Frontal cortex (tissue), 4 donors: ENCODE measurements around the gene ZNF385C. TPM values are rescaled to one million over a fixed set of nuclear protein-coding genes. Genes with fewer than 3 reads are reported as not detected.

Source experiments
- DNase-seq, 2 donors: peaks; one replicate each; pipeline ENCODE4 v3.0.0; 2012; ENCODE audit warnings: low spot score in 2 of 2
- FAIRE-seq: peaks from 2 replicates; lab custom pipeline; 2012; peaks lifted over from hg19 to GRCh38; lab: Jason Lieb, UNC
- total RNA-seq: library from RNA; depleted of rRNA; stranded (reverse); fragments of >200 nt; gene quantifications from one replicate; pipeline ENCODE4 v1.2.3, GENCODE V29; 2014
- donor health status: control.
- donor health status: control.
- donor health status: control.

ZNF385C gene
- total RNA-seq, 1 donor from 2014 or later = 0.41 TPM

DNA sequence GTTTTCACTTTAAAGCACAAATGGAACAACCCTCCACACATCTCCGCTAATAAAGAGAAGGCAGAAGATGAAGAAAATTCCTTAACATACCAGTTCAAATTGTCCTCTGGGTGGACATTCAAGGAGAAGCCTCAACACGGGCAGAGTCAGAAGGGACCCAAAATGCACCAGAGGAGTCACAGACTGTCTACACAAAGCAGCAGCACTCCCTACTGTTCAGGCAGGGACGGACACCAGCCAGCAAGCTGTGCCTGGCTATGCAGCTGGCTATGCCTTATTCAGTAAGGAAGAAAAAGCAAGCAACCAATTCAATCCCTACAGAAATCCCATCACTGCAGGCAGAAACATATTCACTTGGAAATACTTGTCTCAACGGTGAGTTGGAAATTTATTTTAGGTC is 89.1 kb downstream of the ZNF385C start:
- no peak for DNase-seq
- no peak for FAIRE-seq

DNA sequence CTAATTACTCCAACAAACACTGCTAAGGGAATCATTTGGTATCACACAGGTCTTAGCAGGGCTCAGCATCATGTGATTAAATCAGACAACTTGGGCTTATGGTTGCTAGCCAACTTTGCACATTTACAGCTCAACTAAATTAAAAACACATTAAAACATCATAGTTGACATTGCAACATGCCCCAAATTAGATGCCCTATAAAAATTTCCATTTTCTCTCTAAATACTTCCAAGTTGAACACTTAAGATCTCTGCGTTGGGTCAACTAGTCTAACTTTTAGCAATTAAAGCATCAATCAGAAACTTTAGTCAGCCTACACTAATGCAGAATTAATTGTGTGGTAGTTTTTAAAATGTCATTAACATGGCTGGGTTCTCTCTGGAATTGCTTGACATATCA is 93.1 kb downstream of the ZNF385C start:
- DNase-seq = no peak
- no peak for FAIRE-seq

DNA sequence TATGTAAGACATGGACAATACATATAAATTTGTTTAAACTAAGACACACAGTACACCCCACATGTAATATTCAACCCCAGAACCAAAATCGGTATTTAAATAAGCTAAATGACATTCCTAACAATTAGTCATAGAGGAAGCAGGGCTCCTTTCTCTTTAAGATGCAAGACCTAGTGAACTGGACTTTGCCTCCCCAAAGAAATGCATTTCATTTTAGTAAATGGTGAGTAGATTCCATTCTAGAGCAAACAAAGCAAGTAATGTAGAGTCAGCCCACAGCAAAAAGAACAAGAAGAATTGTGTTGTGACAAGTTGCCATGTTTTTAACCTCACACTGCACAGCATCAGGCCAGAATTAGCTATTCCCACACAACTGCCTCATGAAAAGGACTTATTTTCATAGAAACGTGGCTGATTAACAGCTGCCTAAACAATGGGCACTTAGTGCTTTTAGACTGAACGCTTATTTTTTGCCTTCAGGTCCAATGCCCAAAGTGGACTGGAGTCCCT is 95.4 kb downstream of the ZNF385C start:
- DNase-seq (no peak), FAIRE-seq (no peak)

DNA sequence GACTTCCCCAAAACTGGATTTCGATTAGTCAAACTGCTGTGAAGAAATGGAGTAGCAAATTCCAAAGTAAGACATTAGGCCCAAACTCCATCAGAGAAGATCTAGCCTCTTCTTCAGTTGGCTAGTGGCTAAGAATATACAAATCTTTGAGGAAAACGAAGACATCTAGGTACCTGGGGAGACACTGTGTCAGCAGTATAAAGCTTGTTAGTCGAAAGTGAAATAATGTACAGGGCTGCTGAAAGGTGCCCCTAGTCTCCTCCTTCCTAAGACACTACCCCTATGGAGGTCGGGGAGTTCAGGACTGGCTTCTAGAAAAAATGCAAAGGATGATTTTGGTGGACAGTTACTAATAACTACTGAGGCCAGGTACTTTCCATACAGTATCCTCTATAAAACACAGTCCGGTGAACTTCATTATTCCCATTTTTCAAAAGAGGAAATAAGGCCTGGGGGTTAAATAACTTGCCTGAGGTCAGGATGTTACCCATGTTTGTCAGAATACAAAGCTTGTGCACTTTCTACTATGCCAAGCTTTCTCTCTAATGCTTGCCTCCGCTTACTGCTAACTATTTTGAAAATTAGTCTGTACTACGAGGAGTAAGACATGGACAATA is 96.0 kb downstream of the ZNF385C start:
- FAIRE-seq (no peak), DNase-seq (no peak)

DNA sequence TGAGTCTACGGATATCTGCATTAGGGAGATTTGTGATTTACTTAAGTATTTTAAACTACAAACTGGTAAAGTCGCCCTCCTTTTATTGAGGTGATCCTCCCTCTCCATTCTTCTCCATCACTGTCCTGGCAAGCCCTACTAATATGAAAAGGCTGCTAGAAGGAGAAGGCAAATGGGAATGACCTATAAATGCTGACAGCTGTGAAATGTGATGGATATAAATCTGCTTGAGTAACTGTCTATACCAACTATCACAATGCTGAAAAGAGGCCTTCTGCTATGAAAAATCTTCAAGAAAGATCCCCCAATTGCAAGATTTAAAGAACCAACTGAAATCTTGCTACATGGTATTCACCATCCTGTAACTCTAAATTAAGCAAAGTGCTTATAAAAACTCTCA is 96.5 kb downstream of the ZNF385C start:
- DNase-seq (no peak), FAIRE-seq (no peak)

DNA sequence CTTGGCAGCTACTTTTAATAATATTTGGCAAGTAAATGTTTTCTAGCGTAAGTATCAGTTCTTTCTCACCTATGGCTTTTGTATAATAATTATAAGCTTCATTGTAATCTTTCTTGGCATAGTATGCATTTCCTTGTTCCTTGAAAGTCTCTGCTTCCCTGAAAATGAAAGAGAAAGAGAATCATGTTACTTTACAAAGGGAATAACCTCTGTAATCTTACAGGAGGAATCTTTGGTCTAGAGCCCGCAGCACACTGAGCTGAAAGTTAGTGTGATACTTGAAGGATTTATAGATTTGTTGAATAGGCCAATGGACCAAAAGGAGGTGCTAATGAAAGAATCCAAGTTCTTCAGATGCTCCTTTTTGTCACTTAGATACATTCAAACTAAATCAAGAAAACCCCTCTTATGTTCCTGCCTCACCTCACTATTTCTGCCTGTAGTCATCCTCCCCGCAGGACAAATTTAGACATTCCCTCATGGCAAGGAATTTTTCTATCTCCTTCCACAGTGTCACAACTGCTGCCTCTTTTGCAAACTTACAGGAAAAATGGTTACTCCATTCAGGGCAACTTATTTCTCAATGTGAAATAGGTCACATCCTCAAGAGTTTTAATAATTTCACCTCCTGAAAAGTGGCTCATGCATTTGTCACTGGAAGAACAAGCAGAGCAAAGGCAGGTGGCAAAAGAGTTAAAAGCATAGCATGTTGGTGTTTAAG is 97.7 kb downstream of the ZNF385C start:
- FAIRE-seq (no peak), DNase-seq (no peak)

DNA sequence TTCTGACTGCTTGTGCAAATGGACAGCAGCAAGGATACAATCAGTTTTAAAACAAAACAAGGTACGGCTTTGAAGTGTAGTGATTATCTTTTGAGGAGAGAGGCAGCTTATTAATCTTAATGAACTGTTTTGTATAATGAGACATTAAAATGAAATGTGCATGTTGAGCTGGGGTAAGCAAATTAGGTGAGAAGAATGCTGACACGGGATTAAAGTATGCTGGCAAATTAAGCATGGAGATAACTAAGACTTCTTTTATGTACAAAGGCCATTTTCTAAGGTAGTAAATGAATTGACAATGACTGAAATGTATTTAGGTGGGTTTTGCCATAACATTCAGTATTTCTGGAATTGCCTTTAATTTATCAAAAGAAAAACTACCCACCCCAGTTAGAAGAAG is 99.8 kb downstream of the ZNF385C start:
- FAIRE-seq (no peak), DNase-seq (no peak)

DNA sequence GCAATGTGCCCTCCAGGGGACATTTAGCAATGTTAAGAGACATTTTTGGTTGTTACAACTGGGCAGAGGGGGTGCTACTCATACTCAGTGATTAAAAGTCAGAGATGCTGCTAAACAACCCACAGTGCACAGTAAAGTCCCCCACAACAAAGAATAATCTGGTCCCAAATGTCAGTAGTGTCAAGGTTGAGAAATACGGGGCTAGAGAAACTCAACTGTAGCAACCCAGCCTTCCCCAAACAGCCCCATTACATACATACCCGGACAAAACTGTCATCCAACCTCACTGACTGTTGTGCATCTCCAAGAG is 101.5 kb downstream of the ZNF385C start:
- FAIRE-seq (no peak), DNase-seq (no peak)

DNA sequence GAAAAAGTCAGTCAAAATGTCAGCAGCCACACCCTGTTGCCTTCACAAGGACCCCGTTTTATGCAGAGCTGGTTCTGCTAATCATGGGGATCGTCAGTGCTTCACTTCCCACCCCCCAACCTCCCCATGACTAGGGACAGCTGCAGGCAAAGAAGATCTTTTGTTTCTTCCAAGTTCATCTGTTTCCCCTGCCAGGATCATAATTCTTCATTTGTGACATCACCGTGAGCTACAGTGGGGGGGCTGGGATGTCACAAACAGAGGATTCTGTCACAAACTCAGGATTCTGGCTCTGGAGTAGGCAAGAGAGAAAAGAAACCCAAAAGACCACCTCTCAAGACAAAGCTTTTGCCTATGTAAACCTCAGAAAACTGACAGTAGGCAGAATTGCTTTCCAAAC is 105.7 kb downstream of the ZNF385C start:
- FAIRE-seq (peak; percentile 79), DNase-seq (no peak)

DNA sequence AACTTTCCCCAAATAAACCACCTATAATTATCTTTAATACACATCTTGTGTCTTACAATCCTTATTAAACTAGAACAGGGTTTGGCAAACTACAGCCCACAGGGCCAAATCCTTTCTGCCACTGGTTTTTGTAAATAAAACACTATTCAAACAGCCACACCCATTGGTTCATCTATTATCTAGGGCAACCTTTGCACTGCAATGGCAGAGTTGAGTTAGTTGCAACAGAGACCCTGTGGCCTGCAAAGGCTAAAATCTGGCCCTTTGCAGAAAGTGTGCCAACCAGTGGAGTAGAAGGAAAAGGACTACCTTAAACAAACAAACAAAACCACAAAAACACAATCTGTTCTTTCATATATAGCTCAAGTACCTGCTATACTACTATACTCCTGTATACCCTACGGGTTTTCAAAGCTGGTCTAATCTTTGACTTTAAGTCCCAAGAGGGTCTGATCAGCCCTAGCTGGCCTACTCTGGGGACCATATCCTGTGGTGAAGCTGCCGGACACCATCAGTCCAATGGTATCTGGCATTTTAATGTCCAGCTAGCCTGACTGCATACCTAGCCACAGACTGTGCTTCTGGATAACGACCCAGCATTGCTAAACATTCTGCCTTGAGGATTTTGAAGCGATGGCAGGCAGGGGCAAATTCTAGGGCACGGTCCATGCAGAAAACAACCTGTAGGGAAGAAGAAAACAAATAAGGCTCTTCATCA is 108.4 kb downstream of the ZNF385C start:
- FAIRE-seq = no peak

DNA sequence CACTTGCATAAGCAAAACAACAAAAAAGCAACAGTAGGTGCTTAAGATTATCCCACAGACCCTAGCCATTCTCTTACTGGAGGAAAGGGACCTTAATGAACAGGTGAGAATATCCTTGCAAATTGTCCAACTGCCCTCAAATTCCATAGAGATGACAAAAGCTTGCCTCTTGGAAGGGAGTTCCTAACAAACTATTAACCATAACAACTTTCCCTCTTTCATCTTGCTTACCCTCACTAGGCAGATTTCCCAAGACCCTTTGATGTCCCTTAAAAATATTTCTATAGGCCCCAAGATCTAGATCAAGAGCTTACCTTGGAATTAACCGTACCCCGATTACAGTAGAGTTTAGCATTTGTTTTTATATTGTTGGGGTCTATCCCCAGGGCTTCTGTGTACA is 109.9 kb downstream of the ZNF385C start:
- FAIRE-seq = no peak
- DNase-seq = no peak

More for the DNA sequence above, 108.4 kb downstream of the ZNF385C start:
- no peak for DNase-seq

DNA sequence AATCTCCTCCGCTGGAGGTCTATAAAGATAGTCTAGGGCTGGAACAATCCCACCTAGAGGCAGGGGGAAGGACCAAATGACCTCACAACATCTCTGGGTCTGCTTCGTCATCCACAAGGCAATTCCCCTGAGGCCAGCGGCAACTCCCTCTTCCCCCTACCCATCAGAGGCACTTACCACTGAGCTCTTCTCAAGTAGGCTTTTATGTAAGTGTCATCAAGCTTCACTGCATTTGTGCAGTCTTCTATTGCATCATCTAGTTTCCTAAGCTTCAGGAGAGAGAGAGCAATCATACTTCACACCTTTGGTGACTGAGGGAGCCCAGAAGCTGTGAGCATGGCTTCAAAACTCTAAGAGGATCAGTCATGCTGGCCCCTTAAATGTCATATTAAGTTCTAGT is 110.6 kb downstream of the ZNF385C start:
- DNase-seq = no peak
- no peak for FAIRE-seq

DNA sequence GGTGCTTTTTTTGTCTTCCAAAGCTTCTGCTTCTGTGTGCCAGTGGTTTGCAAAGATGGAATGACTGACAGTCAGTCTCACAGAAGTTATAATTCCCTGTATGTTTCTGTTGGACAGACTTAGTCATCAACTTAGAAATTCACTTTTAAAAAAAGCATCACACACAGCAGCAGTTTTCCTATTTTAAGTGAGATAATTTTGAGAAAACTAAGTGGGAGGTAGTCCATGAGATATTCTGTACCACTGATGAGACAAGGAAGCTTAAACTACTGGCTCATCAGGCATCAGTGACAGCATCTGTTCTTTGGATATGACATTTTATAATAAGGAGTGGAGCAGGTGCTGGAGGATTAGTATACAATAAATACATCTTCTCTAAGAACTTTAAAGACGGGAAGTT is 111.6 kb downstream of the ZNF385C start:
- no peak for FAIRE-seq

DNA sequence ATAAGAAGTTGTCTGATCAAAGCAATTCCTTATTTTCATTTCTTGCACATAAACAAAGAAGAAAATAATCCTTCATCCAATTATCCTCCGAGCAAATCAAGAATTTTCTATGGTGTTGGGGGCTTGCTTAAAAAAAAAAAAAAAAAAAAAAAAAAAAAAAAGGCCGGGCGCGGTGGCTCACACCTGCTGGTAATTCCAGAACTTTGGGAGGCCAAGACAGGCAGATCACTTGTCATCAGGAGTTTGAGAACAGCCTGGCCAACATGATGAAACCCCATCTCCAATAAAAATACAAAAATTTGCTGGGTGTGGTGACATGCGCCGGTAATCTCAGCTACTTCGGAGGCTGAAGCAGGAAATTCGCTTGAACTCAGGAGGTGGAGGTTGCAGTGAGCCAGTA is 112.4 kb downstream of the ZNF385C start:
- no peak for FAIRE-seq
- DNase-seq = no peak

More for the DNA sequence above, 111.6 kb downstream of the ZNF385C start:
- no peak for DNase-seq

DNA sequence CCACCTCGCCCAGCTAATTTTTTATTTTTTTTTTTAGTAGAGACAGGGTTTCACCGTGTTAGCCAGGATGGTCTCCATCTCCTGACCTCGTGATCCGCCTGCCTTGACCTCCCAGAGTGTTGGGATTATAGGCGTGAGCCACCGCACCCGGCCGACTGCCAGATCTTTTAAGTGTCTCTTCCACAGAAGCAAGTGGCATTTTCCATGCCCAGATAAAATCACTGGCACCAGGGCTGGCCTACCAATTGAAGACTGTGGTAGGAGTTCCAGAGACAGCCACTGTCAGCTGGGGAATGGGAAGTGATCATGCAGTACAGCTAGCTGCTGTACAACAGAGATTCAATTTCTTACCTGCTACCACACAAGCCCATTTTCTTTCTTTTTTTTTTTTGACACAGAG is 113.8 kb downstream of the ZNF385C start:
- DNase-seq (no peak), FAIRE-seq (no peak)

DNA sequence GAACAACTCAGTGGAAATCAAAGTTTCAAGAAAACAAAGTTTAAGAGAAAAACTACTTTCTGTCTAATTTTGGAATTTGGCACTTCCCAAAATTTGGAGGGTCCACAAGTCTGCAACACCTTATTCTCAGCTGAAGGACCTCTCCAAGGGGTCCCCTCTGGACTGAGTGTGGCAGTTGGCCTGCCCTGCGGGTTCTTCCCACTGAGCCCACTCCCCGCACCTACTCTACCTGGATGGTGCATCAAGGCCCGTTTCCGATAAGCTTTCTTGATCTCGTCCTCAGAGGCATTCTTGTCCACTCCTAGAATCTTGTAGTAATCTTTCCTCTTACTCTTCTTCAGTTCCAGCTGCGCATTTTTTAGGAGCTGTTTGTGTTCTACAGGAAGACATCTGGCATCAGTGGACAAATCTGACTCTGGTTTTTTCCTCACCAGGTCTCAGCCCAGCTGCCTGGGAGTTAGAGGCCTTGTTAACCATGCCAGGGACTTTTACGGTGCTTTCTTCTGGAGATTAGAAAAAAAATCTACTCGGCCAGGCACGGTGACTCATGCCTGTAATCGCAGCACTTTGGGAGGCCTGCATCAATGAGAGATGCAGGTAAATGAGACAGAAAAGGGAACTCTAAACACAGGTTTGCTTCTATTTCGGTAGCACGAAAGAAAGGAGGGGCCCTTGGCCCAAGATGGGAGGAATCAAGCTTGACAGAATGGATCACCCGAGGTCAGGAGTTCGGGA is 116.1 kb downstream of the ZNF385C start:
- DNase-seq = no peak
- no peak for FAIRE-seq

DNA sequence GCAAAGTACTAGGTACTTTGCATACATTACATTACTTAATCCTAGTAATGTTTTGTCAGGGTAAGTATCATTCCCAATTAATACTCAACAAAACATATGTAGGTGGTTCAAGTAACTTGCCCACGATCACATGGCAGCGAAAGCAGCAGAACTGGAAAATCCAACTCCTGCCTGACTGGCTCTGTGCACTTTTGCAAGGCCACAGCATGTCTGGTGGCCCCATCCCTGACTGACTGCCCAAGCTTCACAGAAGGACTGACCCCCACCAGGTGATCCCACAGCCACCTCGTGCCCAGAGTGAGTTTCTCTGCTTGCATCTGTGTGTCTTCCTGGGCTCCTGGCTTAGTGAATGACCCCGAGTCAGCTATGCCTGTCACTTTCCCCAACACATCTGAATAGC is 120.3 kb downstream of the ZNF385C start:
- DNase-seq = no peak
- no peak for FAIRE-seq

DNA sequence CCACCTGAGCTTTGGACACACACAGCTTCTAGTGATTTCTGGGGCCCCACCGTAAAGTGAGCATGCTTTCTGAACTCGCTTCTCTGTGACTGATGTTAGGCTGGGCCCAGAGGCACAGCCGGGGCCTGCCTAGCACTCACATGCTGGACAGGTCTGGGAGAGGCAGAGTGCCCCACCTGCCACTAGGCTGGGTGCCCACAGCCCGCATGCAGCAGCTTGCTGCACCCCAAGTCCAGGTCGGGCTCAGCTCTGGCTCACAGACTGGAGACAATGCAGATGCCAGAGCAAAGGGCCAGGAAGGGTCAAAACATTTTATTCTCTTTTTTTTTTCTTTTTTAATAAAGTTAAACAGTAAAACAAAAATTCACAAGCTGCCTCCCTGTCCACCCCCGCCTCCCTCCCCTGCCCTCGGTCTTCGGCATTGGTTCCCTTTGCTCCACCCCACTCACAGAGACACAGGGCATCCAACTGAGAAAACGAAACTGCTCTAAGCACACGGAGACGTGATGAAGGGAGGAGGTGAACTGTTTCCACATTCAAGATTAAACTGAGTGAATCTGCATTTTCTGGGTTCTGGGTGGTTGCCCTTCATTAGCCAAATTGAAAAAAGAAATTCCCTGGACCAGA is 122.0 kb downstream of the ZNF385C start:
- FAIRE-seq (no peak), DNase-seq (no peak)
